K562 (cell line): ENCODE measurements around the gene SYT15.
"Not testable (repeated sequence)": the region's sequence is repeated elsewhere in the genome, so short reads cannot be mapped to it uniquely, and the experiment has no call there.

ENCODE experiments used
- BHLHE40 ChIP-seq: IDR thresholded peaks from 2 replicates; pipeline ENCODE4 v1.6.1; 2011; ENCODE audit warnings: low read length, improper control_type of control experiment
- CEBPB ChIP-seq: fragments of 450-650 bp; IDR thresholded peaks from 2 replicates; pipeline ENCODE4 v1.6.1; 2016; ENCODE audit warnings: missing genetic modification characterization, missing compliant biosample characterization
- NFRKB ChIP-seq: fragments of 450-650 bp; IDR thresholded peaks from 2 replicates; pipeline ENCODE4 v1.6.1; 2016; ENCODE audit warnings: low read depth
- RFX5 ChIP-seq: IDR thresholded peaks from 2 replicates; pipeline ENCODE4 v1.6.1; 2011; ENCODE audit warnings: low read depth, mild to moderate bottlenecking, improper control_type of control experiment, low read length
- SAFB2 ChIP-seq: fragments of 200-400 bp; formaldehyde crosslinking; IDR thresholded peaks from 2 replicates; pipeline ENCODE4 v1.6.1; 2018; ENCODE audit warnings: borderline replicate concordance, low read length, low read depth, moderate library complexity; ENCODE audit not compliant: severe bottlenecking
- SRF ChIP-seq, 2 experiments: fragments of 250-450, 450-650 bp in 1 of 2; sonication (Bioruptor Pico) in 1 of 2; sonication (generic) in 1 of 2; formaldehyde crosslinking; IDR thresholded peaks; 2 replicates each; pipeline versions ENCODE4 v1.5.0 to v1.5.1; 2020 to 2022; ENCODE audit warnings: mild to moderate bottlenecking in 1 of 2, missing genetic modification reagents in 1 of 2
- ZNF263 ChIP-seq: sonication (generic); formaldehyde crosslinking; IDR thresholded peaks from 2 replicates; pipeline ENCODE4 v1.8.0; 2022; ENCODE audit warnings: mild to moderate bottlenecking, missing genetic modification reagents, borderline replicate concordance
- ZNF561 ChIP-seq: fragments of 450-650 bp; formaldehyde crosslinking; conservative IDR thresholded peaks from 2 replicates; pipeline ENCODE4 v1.4.0; 2020; ENCODE audit warnings: mild to moderate bottlenecking, moderate library complexity
- ZNF589 ChIP-seq: fragments of 200-800 bp; sonication (Bioruptor generic); IDR thresholded peaks from 2 replicates; pipeline ENCODE4 v1.6.1; 2016; ENCODE audit warnings: low read depth, missing genetic modification characterization, missing compliant biosample characterization
- TF ChIP-seq, protein P1 (sequence below), 3 experiments: IDR thresholded peaks in 2 of 3; conservative IDR thresholded peaks in 1 of 3; 2 replicates each; pipeline ENCODE4 v1.5.1; 2011 to 2012; ENCODE audit warnings: low read length in 3 of 3, mild to moderate bottlenecking in 3 of 3, control low read depth in 2 of 3, improper control_type of control experiment in 1 of 3, inconsistent platforms in 1 of 3, low read depth in 1 of 3, mixed read lengths in 1 of 3, moderate library complexity in 1 of 3; ENCODE audit not compliant: insufficient read depth in 2 of 3

DNA sequence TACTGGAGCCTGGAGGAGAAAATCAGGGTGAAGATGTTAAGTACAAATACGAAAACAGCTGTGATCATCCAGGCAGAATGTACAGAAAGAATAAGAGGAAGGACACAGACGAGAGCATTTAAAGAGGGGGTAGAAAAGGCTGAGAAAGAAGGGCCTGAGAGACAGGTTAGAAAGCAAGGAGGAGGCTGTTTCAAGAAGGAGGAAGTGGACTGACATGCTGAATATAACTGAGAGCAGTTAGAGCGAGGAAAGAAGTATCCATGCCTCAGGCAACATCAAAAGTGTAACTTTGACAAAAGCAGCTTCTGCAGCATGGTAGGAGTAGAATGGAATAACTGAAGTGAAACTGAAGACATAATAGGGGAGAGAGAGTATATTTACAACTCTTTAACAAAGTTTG is 39.0 kb downstream of the SYT15 start:
- TF ChIP-seq SAFB2; NFRKB; RFX5; ZNF589 (CRISPR knock-in tag); ZNF263; BHLHE40; SRF (CRISPR knock-in tag; IDR thresholded peaks at IDR 0.05); CEBPB; ZNF561 (CRISPR knock-in tag): not testable (repeated sequence)
- TF ChIP-seq, protein P1, sequence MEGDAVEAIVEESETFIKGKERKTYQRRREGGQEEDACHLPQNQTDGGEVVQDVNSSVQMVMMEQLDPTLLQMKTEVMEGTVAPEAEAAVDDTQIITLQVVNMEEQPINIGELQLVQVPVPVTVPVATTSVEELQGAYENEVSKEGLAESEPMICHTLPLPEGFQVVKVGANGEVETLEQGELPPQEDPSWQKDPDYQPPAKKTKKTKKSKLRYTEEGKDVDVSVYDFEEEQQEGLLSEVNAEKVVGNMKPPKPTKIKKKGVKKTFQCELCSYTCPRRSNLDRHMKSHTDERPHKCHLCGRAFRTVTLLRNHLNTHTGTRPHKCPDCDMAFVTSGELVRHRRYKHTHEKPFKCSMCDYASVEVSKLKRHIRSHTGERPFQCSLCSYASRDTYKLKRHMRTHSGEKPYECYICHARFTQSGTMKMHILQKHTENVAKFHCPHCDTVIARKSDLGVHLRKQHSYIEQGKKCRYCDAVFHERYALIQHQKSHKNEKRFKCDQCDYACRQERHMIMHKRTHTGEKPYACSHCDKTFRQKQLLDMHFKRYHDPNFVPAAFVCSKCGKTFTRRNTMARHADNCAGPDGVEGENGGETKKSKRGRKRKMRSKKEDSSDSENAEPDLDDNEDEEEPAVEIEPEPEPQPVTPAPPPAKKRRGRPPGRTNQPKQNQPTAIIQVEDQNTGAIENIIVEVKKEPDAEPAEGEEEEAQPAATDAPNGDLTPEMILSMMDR (IDR thresholded peaks at IDR 0.05 in 2 of 3, conservative IDR thresholded peaks at IDR 0.05 in 1 of 3; ENCODE audit: insufficient read depth in 2 of 3, low read depth in 1 of 3, low read length in 3 of 3): not testable (repeated sequence)
